HG03439 (cell line): ENCODE data around the gene ACAD10.
A peak's percentile ranks its signal among the peaks of the same experiment; 100 is the strongest.

ENCODE experiments used
- ATAC-seq: cut with Tn5 transposase; IDR thresholded peaks from one replicate; pipeline ENCODE4 v1.9.1; 2021; ENCODE audit warnings: mild to moderate bottlenecking, moderate library complexity; ENCODE audit not compliant: unreplicated experiment

The ACAD10 gene

GRCh38 chr12:111773801-111774551, 88.1 kb downstream of the ACAD10 start:
- no peak for ATAC-seq

- ATAC-seq: peak; percentile 58
Measured at GRCh38 chr12:111775205-111776193, 89.6 kb downstream of the ACAD10 start.

DNA sequence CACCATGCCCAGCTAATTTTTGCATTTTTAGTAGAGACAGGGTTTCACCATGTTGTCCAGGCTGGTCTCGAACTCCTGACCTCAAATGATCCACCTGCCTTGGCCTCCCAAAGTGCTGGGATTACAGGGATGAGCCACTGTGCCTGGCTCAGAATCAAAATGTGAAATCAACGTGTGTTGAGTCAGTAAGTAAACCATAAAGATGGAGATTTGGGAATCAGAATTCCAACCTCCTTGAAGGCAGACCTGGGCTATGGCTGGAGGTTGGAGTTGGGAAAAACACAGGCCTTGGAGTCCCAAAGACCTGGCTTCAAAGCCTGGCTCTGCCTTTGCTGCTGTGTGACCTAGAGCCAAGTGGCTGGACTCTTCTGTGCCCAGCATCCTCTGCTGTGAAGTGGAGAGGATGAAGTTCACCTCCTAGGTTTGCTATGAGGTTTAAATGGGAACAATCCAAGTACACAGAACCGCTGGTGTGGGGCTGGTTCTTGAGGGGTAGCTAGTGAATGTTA, 91.0 kb downstream of the ACAD10 start:
- no peak for ATAC-seq

- no peak for ATAC-seq
Measured at GRCh38 chr12:111777345-111778045, 91.6 kb downstream of the ACAD10 start.

- ATAC-seq: no peak
Measured at GRCh38 chr12:111780166-111780565, 94.3 kb downstream of the ACAD10 start.

DNA sequence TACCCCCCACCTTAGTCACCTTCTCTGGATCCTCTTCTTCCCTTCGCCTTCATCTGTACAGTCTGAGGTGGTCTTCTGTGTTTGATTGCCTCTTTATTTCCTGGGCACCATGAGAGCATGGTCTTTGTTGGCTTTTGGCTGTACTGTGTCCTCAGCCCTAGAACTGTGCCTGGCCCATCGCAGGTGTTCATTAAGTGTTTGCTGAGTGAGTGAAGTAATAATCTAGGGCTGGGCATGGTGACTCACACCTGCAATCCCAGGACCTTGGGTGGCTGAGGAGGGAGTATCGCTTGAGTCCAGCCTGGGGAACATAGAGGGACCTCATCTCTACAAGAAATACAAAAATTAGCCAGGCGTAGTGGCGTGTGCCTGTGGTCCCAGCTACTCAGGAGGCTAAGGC, 94.8 kb downstream of the ACAD10 start:
- ATAC-seq: no peak

GRCh38 chr12:111781085-111781658, 95.3 kb downstream of the ACAD10 start:
- ATAC-seq: no peak

- no peak for ATAC-seq
Measured at GRCh38 chr12:111783046-111783445, 97.2 kb downstream of the ACAD10 start.

GRCh38 chr12:111784953-111785352, 99.1 kb downstream of the ACAD10 start:
- no peak for ATAC-seq

GRCh38 chr12:111785651-111786050, 99.8 kb downstream of the ACAD10 start:
- ATAC-seq: no peak

DNA sequence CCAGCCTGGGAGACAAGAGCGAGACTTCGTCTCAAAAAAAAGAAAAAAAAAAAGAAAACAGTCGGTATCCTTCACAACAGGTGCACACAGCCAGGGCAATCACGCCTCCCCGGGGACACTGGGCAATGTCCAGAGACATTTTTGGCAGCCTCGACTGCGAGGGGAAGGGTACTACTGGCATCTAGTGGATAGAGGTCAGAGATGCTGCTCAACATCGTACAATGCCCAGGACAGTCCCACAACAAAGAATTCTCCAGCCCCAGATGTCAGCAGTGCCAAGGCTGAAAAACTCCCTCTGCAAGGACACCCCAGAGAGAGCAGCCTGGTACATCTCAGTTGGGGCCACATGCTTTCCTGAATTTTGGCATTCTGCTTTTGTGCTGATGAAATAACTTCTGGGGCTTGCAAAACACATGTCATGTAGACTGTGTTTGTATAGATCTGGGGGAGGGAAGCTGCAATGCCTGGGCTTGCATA, 102.4 kb downstream of the ACAD10 start:
- ATAC-seq: no peak

- no peak for ATAC-seq
Measured at GRCh38 chr12:111789779-111790178, 103.9 kb downstream of the ACAD10 start.

DNA sequence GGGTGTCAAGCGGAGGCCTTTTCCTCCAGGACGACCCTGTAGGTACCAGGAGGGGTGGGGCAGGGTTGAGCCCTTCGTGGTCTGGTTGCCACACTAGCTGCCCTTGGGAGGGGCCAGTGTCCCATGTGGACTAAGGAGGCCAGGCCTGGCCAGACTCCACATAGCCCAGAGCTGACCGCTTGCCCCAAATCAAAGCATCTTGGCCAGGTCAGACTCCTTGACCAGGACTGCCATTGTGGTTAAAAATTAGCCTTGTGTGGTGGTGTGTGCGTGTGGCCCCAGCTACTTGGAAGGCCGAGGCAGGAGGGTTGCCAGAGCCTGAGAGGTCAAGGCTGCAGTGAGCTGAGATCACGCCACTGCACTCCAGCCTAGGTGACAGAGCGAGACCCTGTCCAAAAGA, 105.7 kb downstream of the ACAD10 start:
- no peak for ATAC-seq

- ATAC-seq: no peak
Measured at GRCh38 chr12:111792155-111792855, 106.5 kb downstream of the ACAD10 start.

- no peak for ATAC-seq
Measured at GRCh38 chr12:111792856-111793235, 107.0 kb downstream of the ACAD10 start.

DNA sequence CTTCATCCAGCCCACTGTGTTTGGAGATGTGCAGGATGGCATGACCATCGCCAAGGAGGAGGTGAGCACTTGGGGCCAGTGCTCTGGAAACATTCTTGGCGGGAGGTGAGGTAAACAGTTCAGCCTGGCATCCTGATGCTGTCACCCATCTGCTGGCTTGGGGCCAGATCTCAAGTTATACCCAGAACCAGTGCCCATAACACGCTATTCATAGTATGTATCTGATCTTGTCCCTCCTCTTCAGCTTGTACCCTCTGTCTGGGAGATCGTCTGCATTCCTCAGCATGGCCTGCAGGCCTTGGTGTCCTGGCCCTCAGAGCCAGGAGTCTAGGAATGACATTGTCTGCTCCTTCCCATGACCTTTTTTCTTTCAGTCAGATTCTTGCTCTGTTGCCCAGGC, 112.3 kb downstream of the ACAD10 start:
- ATAC-seq: no peak

- ATAC-seq: no peak
Measured at GRCh38 chr12:111799758-111800157, 113.9 kb downstream of the ACAD10 start.

- no peak for ATAC-seq
Measured at GRCh38 chr12:111803038-111803626, 117.3 kb downstream of the ACAD10 start.

DNA sequence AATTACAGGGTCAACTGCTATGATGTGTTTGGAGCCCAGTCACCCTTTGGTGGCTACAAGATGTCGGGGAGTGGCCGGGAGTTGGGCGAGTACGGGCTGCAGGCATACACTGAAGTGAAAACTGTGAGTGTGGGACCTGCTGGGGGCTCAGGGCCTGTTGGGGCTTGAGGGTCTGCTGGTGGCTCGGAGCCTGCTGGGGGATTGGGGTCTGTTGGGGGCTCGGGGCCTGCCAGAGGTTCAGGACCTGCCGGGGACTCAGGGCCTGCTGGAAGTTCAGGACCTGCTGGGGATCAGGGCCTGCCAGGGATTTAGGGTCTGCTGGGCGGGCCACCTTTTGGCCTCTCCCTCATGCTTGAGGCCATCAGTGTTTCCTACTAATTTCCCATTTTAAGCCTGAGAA, 118.0 kb downstream of the ACAD10 start:
- no peak for ATAC-seq

- ATAC-seq: no peak
Measured at GRCh38 chr12:111806304-111806703, 120.5 kb downstream of the ACAD10 start.
